ENCODE results near the gene XYLT2. TPM values are rescaled to one million over a fixed set of nuclear protein-coding genes. Genes with fewer than 3 reads are reported as not detected.

XYLT2 gene
- total and polyA plus RNA-seq, 2 of the 13 experiments (the other 11 are each of a cell fraction or from before 2014, with no cell fraction given), result 17.0 to 22.1 TPM

GRCh38 chr17:50372758-50373556 lies 27.0 kb downstream of the XYLT2 start, which contains the start of the genes EME1 and MRPL27 (continued):
- TF ChIP-seq BCL3 (CRISPR knock-in tag; IDR thresholded peaks at IDR 0.05), result peak; percentile 92
- TF ChIP-seq CEBPZ (IDR thresholded peaks at IDR 0.05; ENCODE audit: low read length), result no peak
- TF ChIP-seq ZNF574 (CRISPR knock-in tag; IDR thresholded peaks at IDR 0.05), result peak; percentile 97
- TF ChIP-seq AHR (CRISPR knock-in tag; IDR thresholded peaks at IDR 0.05), result peak; percentile 51; the same call in 1 of the 2 replicates
- peak; percentile 94 for TF ChIP-seq SALL2 (CRISPR knock-in tag; IDR thresholded peaks at IDR 0.05)
- TF ChIP-seq KLF13 (CRISPR knock-in tag; IDR thresholded peaks at IDR 0.05), result peak; percentile 99
- TF ChIP-seq SOX13 (IDR thresholded peaks at IDR 0.05), result no peak
- no peak; a peak in 1 of 4 replicates for TF ChIP-seq SOX13 (CRISPR knock-in tag; conservative IDR thresholded peaks at IDR 0.05 in 1 of 2, IDR thresholded peaks at IDR 0.05 in 1 of 2)
- 0 out of 2 replicates have a peak, but pooled peaks have one; percentile 50 for TF ChIP-seq ZNF660 (CRISPR knock-in tag; IDR thresholded peaks at IDR 0.05; ENCODE audit: borderline replicate concordance, low read depth)
- no peak for TF ChIP-seq BCLAF1 (IDR thresholded peaks at IDR 0.05)
- TF ChIP-seq ZNF17 (CRISPR knock-in tag; IDR thresholded peaks at IDR 0.05), result 0 out of 2 replicates have a peak, but pooled peaks have one; percentile 38
- TF ChIP-seq TAF1 (CRISPR knock-in tag; IDR thresholded peaks at IDR 0.05), result peak; percentile 99
- TF ChIP-seq ETV5 (CRISPR knock-in tag; IDR thresholded peaks at IDR 0.05; ENCODE audit: borderline replicate concordance), result peak; percentile 95

All from HepG2 (cell line).